Measurements from ENCODE around the gene SCGB1C2. TPM values are rescaled to one million over a fixed set of nuclear protein-coding genes. Genes with fewer than 3 reads are reported as not detected.

Gene SCGB1C2
- total RNA-seq, 2 donors from 2014 or later = not detected

GRCh38 chr17:170130-170670 lies 32.8 kb downstream of the SCGB1C2 start:
- no peak for DNase-seq (ENCODE audit: low spot score)
- H3K27me3 ChIP-seq (replicated peaks; ENCODE audit: insufficient read depth) = no peaks in the 10 kb centered on the region
- no peak overlapping the region for H3K4me3 ChIP-seq
- ATAC-seq (ENCODE audit: insufficient number of reproducible peaks, low FRiP score, low read depth) = no peak
- no peak overlapping the region for H3K27ac ChIP-seq
- no peaks in the 10 kb centered on the region for H3K36me3 ChIP-seq
- TF ChIP-seq CTCF (IDR thresholded peaks at IDR 0.05) = no peak
- no peaks in the 10 kb centered on the region for H3K9me3 ChIP-seq
- no peaks in the 10 kb centered on the region for H3K4me1 ChIP-seq (ENCODE audit: control insufficient read depth in 1 of 2, low read depth in 2 of 2)

GRCh38 chr17:171871-172270 lies 34.5 kb downstream of the SCGB1C2 start:
- Histone ChIP-seq H3K27me3 (replicated peaks; ENCODE audit: insufficient read depth) (no peaks in the 10 kb centered on the region), H3K9me3 (no peaks in the 10 kb centered on the region), H3K4me3 (no peak overlapping the region), H3K36me3 (no peaks in the 10 kb centered on the region), H3K4me1 (ENCODE audit: control insufficient read depth in 1 of 2, low read depth in 2 of 2) (no peaks in the 10 kb centered on the region), H3K27ac (no peak overlapping the region)
- TF ChIP-seq CTCF (IDR thresholded peaks at IDR 0.05) = no peak
- ATAC-seq (ENCODE audit: insufficient number of reproducible peaks, low FRiP score, low read depth) (no peak), DNase-seq (ENCODE audit: low spot score) (no peak)

GRCh38 chr17:172401-172800 lies 35.0 kb downstream of the SCGB1C2 start:
- Histone ChIP-seq H3K27ac (no peak overlapping the region), H3K4me1 (ENCODE audit: control insufficient read depth in 1 of 2, low read depth in 2 of 2) (no peaks in the 10 kb centered on the region), H3K27me3 (replicated peaks; ENCODE audit: insufficient read depth) (no peaks in the 10 kb centered on the region), H3K36me3 (no peaks in the 10 kb centered on the region), H3K4me3 (no peak overlapping the region), H3K9me3 (no peaks in the 10 kb centered on the region)
- TF ChIP-seq CTCF (IDR thresholded peaks at IDR 0.05) = no peak
- no peak for ATAC-seq (ENCODE audit: insufficient number of reproducible peaks, low FRiP score, low read depth)
- no peak for DNase-seq (ENCODE audit: low spot score)

- no peaks in the 10 kb centered on the region for H3K36me3 ChIP-seq
- no peak overlapping the region for H3K4me3 ChIP-seq
- H3K27ac ChIP-seq = no peak overlapping the region
- no peaks in the 10 kb centered on the region for H3K4me1 ChIP-seq (ENCODE audit: control insufficient read depth in 1 of 2, low read depth in 2 of 2)
- H3K27me3 ChIP-seq (replicated peaks; ENCODE audit: insufficient read depth) = no peaks in the 10 kb centered on the region
- H3K9me3 ChIP-seq = no peaks in the 10 kb centered on the region
- no peak for TF ChIP-seq CTCF (IDR thresholded peaks at IDR 0.05)
- DNase-seq (ENCODE audit: low spot score) (no peak), ATAC-seq (ENCODE audit: insufficient number of reproducible peaks, low FRiP score, low read depth) (no peak)
Observed at GRCh38 chr17:173166-173911, 36.0 kb downstream of the SCGB1C2 start.

- Histone ChIP-seq H3K36me3 (no peaks in the 10 kb centered on the region), H3K4me1 (ENCODE audit: control insufficient read depth in 1 of 2, low read depth in 2 of 2) (peaks cover 0 to 14% of the 10 kb centered on the region in 2 donors), H3K4me3 (no peak overlapping the region), H3K9me3 (no peaks in the 10 kb centered on the region), H3K27ac (no peak overlapping the region), H3K27me3 (replicated peaks; ENCODE audit: insufficient read depth) (no peaks in the 10 kb centered on the region)
- ATAC-seq (ENCODE audit: insufficient number of reproducible peaks, low FRiP score, low read depth) = no peak
- no peak for TF ChIP-seq CTCF (IDR thresholded peaks at IDR 0.05)
- DNase-seq (ENCODE audit: low spot score) = no peak
Observed at GRCh38 chr17:177155-177554, 39.8 kb downstream of the SCGB1C2 start.
